Measurements from ENCODE around the gene ZFYVE9.

ZFYVE9 gene

DNA sequence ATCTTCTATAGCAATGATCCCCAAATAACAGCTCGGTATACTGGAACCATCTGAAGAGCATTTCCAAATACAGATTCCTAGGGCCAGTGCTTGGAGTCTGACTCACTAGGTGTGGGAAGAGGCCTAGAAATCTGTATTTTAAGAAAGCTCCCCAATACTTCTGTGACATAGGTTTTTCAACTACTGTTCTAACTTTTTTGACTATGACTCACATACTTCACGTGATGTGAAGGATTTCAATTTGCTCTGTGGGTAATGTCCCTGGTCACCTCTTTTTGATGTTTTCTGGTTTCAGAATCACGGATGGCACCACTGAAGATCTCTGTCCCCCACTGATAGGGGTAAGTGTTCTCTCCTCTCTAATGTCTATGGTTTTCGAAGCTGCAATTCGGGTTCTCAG, 251.3 kb downstream of the ZFYVE9 start:
- no peak for DNase-seq

Measured in cerebellar nuclear complex (tissue), 1 donor.